SK-N-SH (cell line): ENCODE data around the gene SENP1. TPM values are rescaled to one million over a fixed set of nuclear protein-coding genes. Genes with fewer than 3 reads are reported as not detected.

Experiments
- CTCF ChIA-PET: fragments of 300-600, 350-600 bp; formaldehyde crosslinking; extraction: SDS; loops from one replicate; lab custom pipeline; 2021; lab: Yijun Ruan, JAX
- POLR2A ChIA-PET: fragments of 350-600 bp; sonication (Branson Sonifier 250); formaldehyde crosslinking; extraction: SDS; loops from one replicate; lab custom pipeline; 2020; ENCODE audit warnings: antibody characterized with exemption, inconsistent platforms; lab: Yijun Ruan, JAX
- DNase-seq: peaks from one replicate; pipeline ENCODE4 v3.0.0; 2012
- H2AFZ ChIP-seq: fragments of 200-600 bp; sonication (generic); 2 replicates; pipeline ENCODE4 v1.8.1; 2016; ENCODE audit warnings: antibody characterized with exemption, mild to moderate bottlenecking, low read depth
- H3F3A ChIP-seq: fragments of 200-600 bp; sonication (generic); replicated peaks from 2 replicates; pipeline ENCODE3; 2016; ENCODE audit warnings: antibody characterized with exemption, mild to moderate bottlenecking; ENCODE audit not compliant: insufficient read depth
- H3K27ac ChIP-seq, 2 experiments: fragments of 200-500 bp in 1 of 2; fragments of 200-600 bp in 1 of 2; sonication (Bioruptor generic) in 1 of 2; sonication (generic), shearing (Covaris generic) in 1 of 2; 2 replicates each; pipeline versions ENCODE4 v1.5.1 to v1.6.1; 2014 to 2016; ENCODE audit warnings: low read depth in 2 of 2, inconsistent platforms in 1 of 2, low read length in 1 of 2, mild to moderate bottlenecking in 1 of 2, mixed read lengths in 1 of 2
- H3K27me3 ChIP-seq: fragments of 200-600 bp; sonication (generic), shearing (Covaris generic); 2 replicates; pipeline ENCODE4 v1.6.1; 2016; ENCODE audit warnings: mixed run types; ENCODE audit not compliant: insufficient read depth
- H3K36me3 ChIP-seq, 2 experiments: fragments of 200-500 bp in 1 of 2; fragments of 200-600 bp in 1 of 2; sonication (Bioruptor generic) in 1 of 2; sonication (generic) in 1 of 2; replicated peaks in 1 of 2; 2 replicates each; pipeline versions ENCODE3 to v1.5.1; 2014 to 2016; ENCODE audit warnings: low read length in 1 of 2, mild to moderate bottlenecking in 1 of 2; ENCODE audit not compliant: insufficient read depth in 2 of 2, control insufficient read depth in 1 of 2
- H3K4me1 ChIP-seq, 2 experiments: fragments of 200-500 bp in 1 of 2; fragments of 200-600 bp in 1 of 2; sonication (Bioruptor generic) in 1 of 2; sonication (generic), shearing (Covaris generic) in 1 of 2; 2 replicates each; pipeline versions ENCODE4 v1.5.1 to v1.6.1; 2014 to 2016; ENCODE audit warnings: low read depth in 1 of 2, low read length in 1 of 2, mixed run types in 1 of 2; ENCODE audit not compliant: insufficient read depth in 2 of 2, control insufficient read depth in 1 of 2
- H3K4me2 ChIP-seq: fragments of 200-600 bp; sonication (generic), shearing (Covaris generic); 2 replicates; pipeline ENCODE4 v1.6.1; 2017; ENCODE audit warnings: mixed run types
- H3K4me3 ChIP-seq, 2 experiments: fragments of 200-500 bp in 1 of 2; fragments of 200-600 bp in 1 of 2; sonication (Bioruptor generic) in 1 of 2; sonication (generic), shearing (Covaris generic) in 1 of 2; 2 replicates each; pipeline versions ENCODE4 v1.5.1 to v1.8.1; 2014 to 2016; ENCODE audit warnings: low read depth in 2 of 2, inconsistent platforms in 1 of 2, low read length in 1 of 2, mild to moderate bottlenecking in 1 of 2, mixed read lengths in 1 of 2, moderate library complexity in 1 of 2
- H3K79me2 ChIP-seq: fragments of 200-600 bp; sonication (generic); 2 replicates; pipeline ENCODE4 v1.8.1; 2017; ENCODE audit warnings: mild to moderate bottlenecking; ENCODE audit not compliant: insufficient read depth
- H3K9ac ChIP-seq: fragments of 200-600 bp; sonication (generic); 2 replicates; pipeline ENCODE4 v1.6.1; 2017; ENCODE audit warnings: mixed run types
- H3K9me2 ChIP-seq: fragments of 200-600 bp; sonication (generic); 2 replicates; pipeline ENCODE4 v1.6.1; 2017; ENCODE audit warnings: mixed run types
- H3K9me3 ChIP-seq: fragments of 200-600 bp; sonication (generic); 2 replicates; pipeline ENCODE4 v1.6.1; 2017; ENCODE audit warnings: mixed run types, mild to moderate bottlenecking, moderate library complexity
- H4K20me1 ChIP-seq: fragments of 200-600 bp; sonication (generic); 2 replicates; pipeline ENCODE4 v1.6.1; 2017; ENCODE audit warnings: mild to moderate bottlenecking, mixed run types; ENCODE audit not compliant: insufficient read depth
- CTCF ChIP-seq: fragments of 200-600 bp; sonication (generic); IDR thresholded peaks from 2 replicates; pipeline ENCODE4 v1.6.1; 2017; ENCODE audit warnings: antibody characterized with exemption, mild to moderate bottlenecking, moderate library complexity
- EZH2phosphoT487 ChIP-seq: fragments of 200-600 bp; sonication (generic); IDR thresholded peaks from 2 replicates; pipeline ENCODE4 v1.6.1; 2017; ENCODE audit warnings: low read depth, mixed run types, mild to moderate bottlenecking, antibody characterized with exemption, moderate library complexity, borderline replicate concordance
- FOSL2 ChIP-seq: IDR thresholded peaks from 2 replicates; pipeline ENCODE4 v1.4.0; 2012; ENCODE audit warnings: low read depth, mild to moderate bottlenecking, moderate library complexity, borderline replicate concordance
- GATA2 ChIP-seq: sonication (generic); formaldehyde crosslinking; IDR thresholded peaks from 2 replicates; pipeline ENCODE4 v1.5.0; 2020; ENCODE audit warnings: mild to moderate bottlenecking, missing genetic modification reagents
- MEF2A ChIP-seq: IDR thresholded peaks from 2 replicates; pipeline ENCODE4 v1.4.0; 2012; ENCODE audit warnings: low read depth, borderline replicate concordance
- MXI1 ChIP-seq: IDR thresholded peaks from 2 replicates; pipeline ENCODE4 v1.6.1; 2012; ENCODE audit warnings: mild to moderate bottlenecking, low read depth, low read length, improper control_type of control experiment
- NRF1 ChIP-seq: IDR thresholded peaks from 2 replicates; pipeline ENCODE4 v1.6.1; 2012; ENCODE audit warnings: low read depth, mild to moderate bottlenecking, low read length
- RXRA ChIP-seq: IDR thresholded peaks from 2 replicates; pipeline ENCODE4 v1.4.0; 2012; ENCODE audit warnings: low read depth, mild to moderate bottlenecking, borderline replicate concordance
- TCF12 ChIP-seq: IDR thresholded peaks from 2 replicates; pipeline ENCODE4 v1.4.0; 2012
- TEAD4 ChIP-seq: IDR thresholded peaks from 2 replicates; pipeline ENCODE4 v1.4.0; 2012; ENCODE audit warnings: mild to moderate bottlenecking, borderline replicate concordance; ENCODE audit not compliant: insufficient read depth
- YY1 ChIP-seq: IDR thresholded peaks from 2 replicates; pipeline ENCODE4 v1.4.0; 2012; ENCODE audit warnings: low read depth, mild to moderate bottlenecking
- ZBTB33 ChIP-seq: IDR thresholded peaks from 2 replicates; pipeline ENCODE4 v1.4.0; 2012; ENCODE audit warnings: low read depth, borderline replicate concordance
- WGBS: methylation state at CpG from one replicate; pipeline ENCODE4 v1.1.6; 2017; ENCODE audit warnings: low lambda C conversion rate; 5-methylcytosine and 5-hydroxymethylcytosine counted together
- polyA plus RNA-seq, 3 experiments: library from polyadenylated mRNA; depleted of rRNA; stranded (reverse); fragments of >200 nt; gene quantifications; 2 replicates each; pipeline ENCODE4 v1.2.3, GENCODE V29; 2012

SENP1 gene
- polyA plus RNA-seq, 1 of the 3 experiments (the other 2 are of a cell fraction): 5.6 TPM

- Histone ChIP-seq H3K27me3 (peaks cover 41% of the 10 kb centered on the region), H3K4me3 (no peak overlapping the region), H3F3A (no peaks in the 10 kb centered on the region), H3K4me2 (no peak overlapping the region), H4K20me1 (no peaks in the 10 kb centered on the region), H3K36me3 (no peaks in the 10 kb centered on the region), H3K27ac (no peak overlapping the region), H3K9me3 (no peaks in the 10 kb centered on the region), H3K4me1 (peaks cover 0 to 2% of the 10 kb centered on the region in 2 experiments; a peak in 1 of 4 replicates), H3K79me2 (no peaks in the 10 kb centered on the region), H3K9me2 (no peaks in the 10 kb centered on the region), H3K9ac (no peak overlapping the region), H2AFZ (no peak overlapping the region)
- 33% methylated on average over 3 of the region's 3 CpGs for WGBS
- TF ChIP-seq RXRA: no peak
- TF ChIP-seq MXI1: no peak
- TF ChIP-seq TEAD4: no peak
- no peak for TF ChIP-seq NRF1
- TF ChIP-seq GATA2 (CRISPR knock-in tag): no peak
- TF ChIP-seq ZBTB33: no peak
- no peak for TF ChIP-seq YY1
- no peak for TF ChIP-seq TCF12
- no peak for TF ChIP-seq EZH2phosphoT487
- no peak for TF ChIP-seq MEF2A
- TF ChIP-seq CTCF: no peak
- DNase-seq: no peak
- ChIA-PET POLR2A (no interaction called here), CTCF (no interaction called here)
Observed at GRCh38 chr12:48019639-48020265, 86.1 kb downstream of the SENP1 start.

GRCh38 chr12:48018618-48018995 lies 87.3 kb downstream of the SENP1 start:
- H3K4me2 ChIP-seq: no peak overlapping the region
- no peaks in the 10 kb centered on the region for H3K9me3 ChIP-seq
- H3K9me2 ChIP-seq: no peaks in the 10 kb centered on the region
- peaks cover 0 to 2% of the 10 kb centered on the region in 2 experiments; a peak in 1 of 4 replicates for H3K4me1 ChIP-seq
- no peaks in the 10 kb centered on the region for H3F3A ChIP-seq
- H3K4me3 ChIP-seq: no peak overlapping the region
- H3K9ac ChIP-seq: no peak overlapping the region
- H3K27ac ChIP-seq: no peak overlapping the region
- TF ChIP-seq RXRA (no peak), FOSL2 (no peak)
- POLR2A ChIA-PET: no interaction called here
- 42% methylated on average over 4 of the region's 4 CpGs for WGBS
- no peaks in the 10 kb centered on the region for H3K79me2 ChIP-seq
- DNase-seq: no peak
- H3K36me3 ChIP-seq: no peaks in the 10 kb centered on the region
- peaks cover 41% of the 10 kb centered on the region for H3K27me3 ChIP-seq
- no peaks in the 10 kb centered on the region for H4K20me1 ChIP-seq
- H2AFZ ChIP-seq: peak overlapping the region; percentile 25; the same call in 1 of the 2 replicates
- CTCF ChIA-PET: no interaction called here
